NCI-H1436 (cell line): ENCODE measurements around the gene ABLIM1.

Experiments used
- DNase-seq: peaks from one replicate; lab custom pipeline; 2025; lab: John Stamatoyannopoulos, UW

Gene ABLIM1

DNA sequence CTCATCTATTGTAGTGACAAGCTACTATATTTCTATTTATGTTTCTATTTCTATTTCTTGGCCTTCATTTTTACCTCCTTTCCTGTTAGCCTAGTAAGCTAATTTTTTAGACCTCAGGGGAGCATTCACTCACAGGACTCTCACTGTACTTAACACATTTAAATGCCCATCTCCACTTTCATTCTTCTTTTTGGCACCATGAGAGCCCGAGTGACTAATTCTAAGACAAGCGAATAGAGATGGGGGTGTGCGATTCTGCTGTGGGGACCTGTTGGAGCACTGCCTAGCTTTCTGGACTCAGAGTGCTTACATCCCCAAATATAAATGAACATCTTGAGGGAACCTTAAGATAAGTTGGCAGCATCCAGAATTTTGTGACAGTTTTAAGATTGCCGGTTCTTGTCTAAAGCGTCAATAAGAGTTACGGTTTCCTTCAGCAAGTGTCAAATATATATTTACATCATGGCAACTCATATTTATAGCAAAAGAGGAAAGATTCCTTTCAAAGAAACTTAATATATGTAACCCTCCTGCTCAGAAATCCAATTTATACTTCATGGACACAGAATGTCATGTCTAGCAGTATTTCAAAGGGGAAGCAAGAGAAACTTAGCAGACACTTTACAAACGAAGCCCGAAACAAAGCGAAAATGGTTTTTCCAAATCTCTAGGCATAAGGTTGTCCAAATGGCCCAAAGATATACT, 199.7 kb downstream of the ABLIM1 start:
- DNase-seq, result no peak

DNA sequence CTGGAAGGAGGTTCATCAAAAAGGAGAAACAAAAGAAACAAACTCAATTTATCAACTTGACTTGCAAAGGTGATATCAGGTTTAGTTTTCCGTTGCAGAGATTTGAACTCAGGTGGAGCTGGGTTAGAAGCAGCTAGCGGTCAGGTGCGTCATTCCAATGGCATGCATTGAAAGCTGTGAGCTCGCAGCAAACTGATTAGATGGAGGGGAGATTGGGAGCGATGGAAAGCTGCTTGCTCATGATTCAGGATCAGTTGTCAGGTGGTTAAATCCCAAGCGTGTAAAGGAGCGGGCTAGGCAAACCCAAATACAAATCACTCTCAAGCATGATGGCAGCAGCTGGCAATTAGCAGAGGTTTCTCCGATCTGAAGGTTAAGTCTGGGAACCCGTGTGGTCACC, 204.5 kb downstream of the ABLIM1 start:
- DNase-seq, result no peak

DNA sequence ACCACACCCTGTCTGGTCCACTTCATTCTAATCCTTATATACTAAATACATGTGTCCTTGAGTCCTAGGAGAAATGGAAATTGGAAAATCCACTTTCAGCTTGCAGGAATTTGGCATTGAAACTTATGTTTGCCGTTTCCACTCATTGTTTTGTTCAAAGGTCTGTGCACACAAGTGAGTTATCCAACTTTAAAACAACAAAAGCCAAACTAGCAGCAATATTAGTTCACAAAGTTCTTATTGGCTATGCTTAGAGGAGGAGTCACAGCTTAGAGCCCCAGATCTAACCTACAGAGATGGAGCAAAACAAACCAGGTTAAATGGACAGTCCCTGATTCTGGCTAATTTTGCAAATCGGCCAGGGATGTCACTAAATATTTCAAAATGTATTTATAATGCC, 209.2 kb downstream of the ABLIM1 start:
- no peak for DNase-seq

DNA sequence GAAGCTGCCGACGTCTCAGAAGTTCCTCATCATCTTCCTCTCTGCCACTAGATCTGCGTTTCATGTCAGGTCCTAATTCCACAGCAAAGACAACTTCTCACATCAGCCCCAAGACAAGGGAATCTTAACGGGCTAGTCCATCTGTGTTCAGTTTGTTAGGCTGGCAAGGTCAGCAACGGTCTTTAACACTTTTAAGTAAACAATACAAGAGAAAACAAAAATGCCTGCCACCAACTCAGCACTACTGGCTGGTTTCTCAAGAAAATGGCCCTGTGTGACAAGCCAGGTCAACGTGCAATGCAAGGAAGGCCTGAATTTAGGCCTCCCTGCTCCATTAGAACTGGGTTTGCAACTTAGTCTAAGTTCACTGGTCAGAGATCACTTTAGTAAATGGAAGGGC, 212.7 kb downstream of the ABLIM1 start:
- no peak for DNase-seq

DNA sequence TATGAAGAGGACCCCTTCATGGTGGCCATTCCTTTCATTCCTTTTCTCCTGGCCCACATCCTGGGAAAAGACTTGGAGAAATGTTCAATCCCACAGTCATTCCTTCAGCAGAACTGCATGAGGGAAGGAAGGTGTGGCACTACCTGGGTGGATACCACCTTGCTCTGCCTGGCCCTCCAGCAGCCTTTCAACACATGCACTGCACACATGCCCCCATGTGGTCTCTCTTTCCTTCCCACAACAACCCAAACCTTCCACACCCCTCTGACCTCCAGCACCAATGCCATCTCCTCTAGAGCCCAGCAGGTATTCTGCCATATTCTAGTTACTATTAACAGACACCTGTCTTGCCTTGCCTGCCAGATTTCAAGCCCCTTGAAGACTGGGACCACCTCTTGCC, 213.3 kb downstream of the ABLIM1 start:
- DNase-seq, result no peak

DNA sequence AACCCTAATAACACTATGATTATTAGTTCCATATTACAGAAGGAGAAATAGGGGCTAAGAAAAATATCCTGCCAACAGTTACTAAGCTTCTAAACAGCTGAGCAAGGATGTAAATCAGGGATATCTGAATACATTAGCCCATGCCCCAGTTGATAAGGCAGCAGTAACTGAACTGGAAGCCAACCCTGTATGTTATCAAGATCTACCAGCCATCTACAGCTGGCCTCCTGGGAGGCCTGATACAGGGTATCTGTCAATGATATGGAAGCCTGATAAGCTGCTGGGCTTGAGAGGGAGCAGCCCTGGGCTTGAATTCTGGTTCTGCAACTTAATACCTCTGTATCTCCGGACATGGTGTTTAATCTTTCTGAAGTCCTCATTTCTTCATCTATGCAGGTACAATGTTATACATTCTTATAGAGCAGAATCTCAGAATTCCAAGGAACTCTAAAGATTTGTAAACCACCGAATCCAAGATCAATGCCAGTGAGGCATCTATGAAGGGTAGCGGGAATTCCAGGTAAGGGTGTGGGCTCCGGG, 215.9 kb downstream of the ABLIM1 start:
- no peak for DNase-seq

DNA sequence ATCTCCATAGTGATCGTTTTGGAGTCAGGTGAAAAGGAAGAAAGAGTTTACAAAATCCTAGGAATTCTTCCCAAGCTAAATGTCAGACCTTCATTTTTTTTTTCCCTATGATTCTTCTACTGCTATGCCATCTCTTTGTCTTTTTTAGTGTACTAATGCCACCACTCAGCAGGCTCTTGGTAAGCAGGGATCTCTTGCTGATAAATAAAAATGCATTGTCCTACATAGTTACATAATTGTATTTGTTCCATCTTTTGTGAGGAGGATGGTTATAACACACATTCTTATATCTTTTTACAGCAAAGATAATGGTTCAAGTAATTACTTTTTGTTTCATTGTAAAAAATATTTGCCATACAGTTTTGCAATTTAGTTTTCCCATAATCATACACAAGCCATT, 217.0 kb downstream of the ABLIM1 start:
- no peak for DNase-seq

DNA sequence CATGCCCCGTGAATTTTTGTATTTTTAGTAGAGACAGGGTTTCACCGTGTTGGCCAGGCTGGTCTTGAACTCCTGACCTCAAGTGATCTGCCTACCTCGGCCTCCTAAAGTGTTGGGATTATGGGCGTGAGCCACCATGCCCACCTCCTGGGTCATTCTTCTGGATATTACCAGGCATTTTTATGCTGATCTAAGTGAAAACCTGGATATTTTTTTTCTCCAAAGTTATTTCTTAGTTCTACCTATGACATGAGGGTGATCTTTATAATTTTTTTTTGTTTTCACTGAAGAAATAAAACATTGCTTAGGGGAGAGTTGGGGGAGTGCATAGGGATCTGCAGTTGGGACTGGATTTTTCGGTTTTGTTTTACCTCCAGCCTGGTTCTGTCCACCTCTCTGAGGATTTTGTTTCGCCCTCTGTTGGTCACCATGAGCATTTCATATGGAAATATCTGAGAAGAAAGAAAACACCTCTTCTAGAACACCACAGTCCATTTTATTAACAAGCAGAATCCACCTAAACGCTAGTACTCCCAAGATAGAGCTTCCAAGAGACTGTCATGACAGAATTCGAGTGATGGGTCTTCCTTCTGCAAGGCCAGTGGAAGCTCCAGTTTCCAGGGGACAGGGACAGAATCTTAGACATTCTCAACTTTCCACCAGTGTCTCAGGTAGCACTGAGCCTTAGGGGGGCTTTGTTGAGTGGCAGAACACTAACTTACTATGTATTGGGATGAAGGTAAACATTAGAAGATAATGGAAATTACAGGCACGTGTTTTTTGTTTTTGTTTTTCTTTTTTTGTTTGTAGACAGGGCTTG, 220.4 kb downstream of the ABLIM1 start:
- DNase-seq, result no peak

DNA sequence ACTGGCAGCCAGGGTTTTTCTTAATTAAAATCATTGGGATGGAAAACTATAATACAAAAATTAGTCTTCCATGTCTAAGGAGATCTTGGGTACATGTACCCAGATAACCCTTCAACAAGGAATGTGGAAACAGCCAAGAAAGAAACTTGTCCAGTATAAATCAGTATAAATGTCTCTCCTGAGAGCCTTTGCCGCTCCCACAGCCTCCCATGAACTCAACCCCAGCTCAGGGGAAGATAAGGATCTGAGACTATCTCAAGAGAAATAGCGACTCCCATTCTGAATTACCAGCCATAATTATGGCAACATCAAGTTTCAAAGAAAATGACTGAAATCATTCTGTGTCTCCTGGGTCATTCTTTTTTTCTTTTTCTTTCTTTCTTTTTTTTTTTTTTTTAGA, 221.1 kb downstream of the ABLIM1 start:
- DNase-seq, result no peak

DNA sequence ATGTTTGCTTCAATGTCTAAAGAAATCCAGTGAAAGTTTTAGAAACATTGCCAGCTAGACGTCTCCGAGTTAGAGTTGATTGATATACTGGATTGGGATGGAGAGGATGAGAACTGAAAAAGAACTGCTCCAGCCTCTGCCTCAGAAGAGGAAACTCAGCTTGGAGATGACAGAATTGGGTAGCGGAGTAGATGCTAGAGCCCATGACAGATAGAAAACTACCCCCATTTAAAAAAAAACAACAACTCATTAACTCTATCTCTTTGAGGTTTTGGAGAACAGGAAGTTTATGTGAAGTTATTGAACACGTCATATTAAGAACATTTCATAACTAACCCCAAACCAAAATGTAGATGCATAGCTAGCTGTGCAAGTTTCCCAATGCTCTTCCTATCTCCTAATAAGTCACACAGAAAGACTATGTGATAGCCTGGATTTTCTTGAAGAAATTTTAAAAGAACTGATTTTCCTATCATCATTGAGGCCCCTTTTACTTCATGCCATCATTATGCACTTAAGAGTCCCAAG, 225.4 kb downstream of the ABLIM1 start:
- DNase-seq, result no peak

DNA sequence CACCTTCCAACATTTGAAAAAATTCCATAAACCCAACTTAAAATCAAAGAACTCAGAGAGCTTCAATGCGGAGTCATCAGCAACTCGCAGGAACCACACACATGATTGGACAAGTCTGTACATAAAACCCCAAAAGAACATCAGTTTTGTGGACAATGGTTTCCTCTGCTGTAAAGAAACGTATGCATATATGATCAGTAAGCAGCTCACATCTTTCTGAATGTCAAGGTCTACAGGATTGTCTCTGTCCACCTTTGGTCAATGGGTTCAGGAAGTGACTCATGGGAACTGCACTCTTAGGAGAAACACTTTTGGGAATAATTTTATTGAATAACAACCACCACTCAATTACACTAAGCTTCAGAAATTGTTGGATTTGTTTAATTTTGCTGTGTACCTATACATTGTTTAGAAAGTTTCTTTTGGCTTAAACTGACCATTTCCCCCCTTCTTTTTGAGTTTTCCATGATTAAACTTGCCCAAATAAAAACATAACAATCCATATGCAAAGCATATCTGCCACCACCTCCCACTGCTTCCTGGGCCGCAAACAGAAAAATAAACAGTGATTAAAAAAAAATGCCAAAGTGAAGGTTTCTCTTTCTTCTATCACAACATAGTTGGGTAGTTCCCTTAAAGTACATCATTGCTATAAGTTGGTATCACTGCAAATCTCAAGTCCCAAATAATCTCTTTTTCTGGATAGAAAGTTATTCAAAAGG, 226.5 kb downstream of the ABLIM1 start:
- DNase-seq, result no peak

DNA sequence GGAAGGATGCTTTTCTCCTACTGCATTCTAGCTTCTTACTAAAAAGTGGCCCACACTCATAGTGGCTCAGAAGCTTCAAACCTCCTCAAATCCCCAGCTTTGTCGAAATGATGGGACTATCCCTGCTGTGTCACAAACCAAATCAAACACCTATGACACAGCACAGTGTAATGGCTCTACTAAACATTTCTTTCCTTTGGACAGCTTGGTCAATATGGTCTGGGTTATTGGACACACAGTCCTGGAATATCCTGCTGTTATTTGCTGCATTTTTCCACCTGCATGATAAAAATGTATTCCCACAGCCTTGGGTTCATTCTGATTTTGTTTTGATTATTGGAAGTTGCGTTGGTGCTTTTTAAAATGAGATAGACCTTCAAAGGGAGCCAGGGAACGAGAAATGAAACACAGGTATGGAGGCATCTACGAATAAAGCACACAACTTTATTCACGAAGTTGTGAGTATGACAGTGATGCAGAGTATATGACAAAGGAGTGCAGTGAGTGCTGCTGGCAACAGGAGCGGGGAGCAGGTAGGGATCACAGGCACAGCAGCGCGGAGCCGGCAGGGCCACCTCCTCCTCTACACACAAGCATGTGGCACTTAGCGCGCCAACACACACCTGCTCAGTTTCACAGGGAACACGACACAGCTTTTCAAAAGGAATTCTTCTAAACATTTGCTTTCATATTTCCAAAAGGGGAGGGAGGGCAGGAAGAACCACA, 227.2 kb downstream of the ABLIM1 start:
- no peak for DNase-seq

DNA sequence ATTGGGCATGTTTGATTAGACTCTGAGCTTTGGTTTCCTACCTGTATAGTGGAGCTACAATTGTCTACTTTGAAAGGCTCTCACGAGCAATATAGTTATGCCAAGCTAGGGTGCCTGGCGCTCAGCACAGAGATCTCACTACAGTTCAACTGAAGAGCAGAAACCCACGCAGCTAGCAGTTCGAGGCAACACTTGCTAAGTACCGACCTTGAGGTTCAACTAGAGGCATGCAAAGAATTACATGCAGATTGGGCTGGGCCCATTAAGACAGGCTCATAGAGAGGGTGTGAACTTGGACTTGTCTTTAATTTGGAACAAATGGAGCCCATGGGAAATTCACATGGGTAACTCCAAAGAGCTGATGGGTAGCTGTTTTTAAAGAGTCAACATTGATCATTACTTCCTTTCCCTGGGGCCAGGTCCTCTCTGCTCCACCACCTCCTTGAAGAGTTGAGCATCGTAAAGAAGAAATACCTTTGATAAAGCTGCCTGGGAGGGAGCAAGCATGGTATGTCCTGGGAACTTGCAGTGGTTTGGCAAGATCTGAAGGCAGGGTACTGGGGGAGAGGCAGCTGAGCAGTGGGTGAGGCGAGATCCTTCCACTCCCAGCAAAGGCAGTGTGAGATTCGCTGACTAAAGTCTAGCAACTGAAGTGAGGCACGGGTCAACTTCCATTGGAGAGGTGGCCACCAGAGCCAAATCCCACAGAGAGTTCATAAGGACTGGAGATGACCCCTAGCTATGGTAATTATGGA, 228.3 kb downstream of the ABLIM1 start:
- DNase-seq, result no peak

DNA sequence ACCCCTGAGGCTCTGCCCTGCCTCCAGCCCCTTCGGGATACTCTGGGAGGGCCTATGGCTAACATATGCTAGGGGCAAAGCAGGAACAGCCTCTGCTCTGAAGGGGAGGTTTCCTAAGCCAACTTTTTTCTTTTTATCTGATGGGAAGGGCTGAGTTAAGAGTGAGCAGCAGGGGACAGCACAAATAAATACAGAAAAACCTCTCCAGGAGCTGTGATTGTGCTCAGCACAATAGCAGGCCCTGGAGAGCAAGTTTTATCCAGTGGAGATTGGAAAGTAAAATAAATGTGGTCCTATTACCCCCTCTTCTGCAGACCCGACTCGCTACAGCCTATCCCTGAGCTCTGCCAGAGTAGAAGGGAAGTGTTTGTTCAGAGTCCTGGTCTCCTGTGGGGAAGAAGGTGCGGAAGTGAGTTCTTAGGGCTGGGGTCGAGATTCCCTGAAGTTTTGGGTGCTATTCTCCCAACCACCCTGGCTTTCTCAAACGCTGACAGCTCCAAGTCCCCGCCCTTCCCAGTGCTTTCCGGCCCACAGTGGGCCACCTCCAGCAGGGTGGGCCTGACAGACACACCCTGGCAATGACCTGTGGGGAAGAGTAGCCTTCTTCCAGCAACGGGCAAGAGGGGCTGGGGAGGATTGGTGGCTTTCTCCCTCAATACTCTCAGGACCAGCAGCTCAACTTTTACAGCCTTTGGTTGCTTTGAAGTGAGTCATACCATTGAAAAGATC, 230.8 kb downstream of the ABLIM1 start:
- no peak for DNase-seq

DNA sequence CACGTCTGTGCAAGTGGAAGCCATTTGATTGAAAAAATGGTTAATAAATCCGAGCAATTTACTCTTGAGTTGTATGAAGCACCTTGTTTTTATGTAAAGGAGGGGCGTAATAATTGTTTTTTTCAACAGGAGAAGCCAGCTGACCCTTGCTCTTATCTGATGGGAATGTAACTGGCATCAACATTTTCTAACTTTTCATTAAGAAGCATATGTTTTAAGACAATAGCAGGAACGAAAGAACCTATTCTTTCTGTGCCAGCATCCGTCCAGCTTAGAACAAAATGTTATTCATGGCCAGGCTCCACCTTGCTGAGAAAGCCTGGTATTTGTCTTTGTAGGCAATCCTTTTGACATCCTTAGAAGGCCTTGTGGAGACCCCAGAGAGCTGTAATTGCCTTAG, 231.6 kb downstream of the ABLIM1 start:
- DNase-seq, result no peak

DNA sequence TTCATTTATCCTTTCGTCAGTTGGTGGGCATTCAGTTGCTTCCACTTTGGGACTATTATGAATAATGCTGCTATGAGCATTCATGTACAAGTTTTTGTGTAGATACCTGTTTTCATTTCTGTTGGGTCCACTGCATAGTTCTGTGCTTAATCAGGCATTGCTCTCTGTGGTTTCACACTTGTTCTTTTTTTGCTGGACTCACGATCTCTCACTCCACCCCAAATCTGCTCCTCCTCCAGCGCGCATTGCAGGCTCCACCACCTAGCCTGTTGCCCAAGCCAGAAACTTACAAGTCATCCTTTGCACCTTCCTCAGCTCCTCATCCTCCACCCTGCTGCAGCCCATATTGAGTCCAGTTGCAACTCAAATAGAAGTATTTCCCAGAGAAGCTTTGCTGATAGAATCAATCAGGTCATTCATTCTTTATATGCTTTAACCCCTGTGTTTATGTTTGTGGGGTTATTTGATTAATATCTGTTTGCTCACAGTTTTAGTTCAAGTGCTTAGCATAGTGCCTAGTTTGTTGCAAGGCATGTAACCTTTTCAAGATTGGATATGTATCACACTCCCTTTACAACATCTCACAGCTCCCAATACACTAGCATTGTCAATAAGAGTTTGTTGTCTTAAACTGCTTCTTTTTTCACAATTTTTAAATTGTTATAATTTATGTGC, 237.1 kb downstream of the ABLIM1 start:
- DNase-seq, result no peak

DNA sequence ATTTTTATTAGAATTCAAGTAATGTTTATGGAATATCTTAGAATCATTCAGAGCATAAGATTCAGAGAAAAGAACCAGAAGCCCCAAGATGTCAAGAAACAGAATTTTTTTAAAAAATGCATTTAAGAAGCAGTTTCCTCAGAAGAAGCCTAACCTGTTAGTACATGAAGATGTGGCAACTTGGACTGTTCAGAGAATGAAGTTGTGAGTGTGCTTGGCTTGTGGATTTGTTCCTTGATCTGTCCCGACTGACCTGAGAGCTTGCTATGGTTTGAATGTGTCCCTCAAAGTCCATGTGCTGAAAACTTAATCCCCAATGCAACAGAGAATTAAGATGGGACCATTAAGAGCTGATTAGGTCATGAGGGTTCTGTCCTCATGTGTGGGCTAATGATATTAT, 240.0 kb downstream of the ABLIM1 start:
- DNase-seq, result no peak

DNA sequence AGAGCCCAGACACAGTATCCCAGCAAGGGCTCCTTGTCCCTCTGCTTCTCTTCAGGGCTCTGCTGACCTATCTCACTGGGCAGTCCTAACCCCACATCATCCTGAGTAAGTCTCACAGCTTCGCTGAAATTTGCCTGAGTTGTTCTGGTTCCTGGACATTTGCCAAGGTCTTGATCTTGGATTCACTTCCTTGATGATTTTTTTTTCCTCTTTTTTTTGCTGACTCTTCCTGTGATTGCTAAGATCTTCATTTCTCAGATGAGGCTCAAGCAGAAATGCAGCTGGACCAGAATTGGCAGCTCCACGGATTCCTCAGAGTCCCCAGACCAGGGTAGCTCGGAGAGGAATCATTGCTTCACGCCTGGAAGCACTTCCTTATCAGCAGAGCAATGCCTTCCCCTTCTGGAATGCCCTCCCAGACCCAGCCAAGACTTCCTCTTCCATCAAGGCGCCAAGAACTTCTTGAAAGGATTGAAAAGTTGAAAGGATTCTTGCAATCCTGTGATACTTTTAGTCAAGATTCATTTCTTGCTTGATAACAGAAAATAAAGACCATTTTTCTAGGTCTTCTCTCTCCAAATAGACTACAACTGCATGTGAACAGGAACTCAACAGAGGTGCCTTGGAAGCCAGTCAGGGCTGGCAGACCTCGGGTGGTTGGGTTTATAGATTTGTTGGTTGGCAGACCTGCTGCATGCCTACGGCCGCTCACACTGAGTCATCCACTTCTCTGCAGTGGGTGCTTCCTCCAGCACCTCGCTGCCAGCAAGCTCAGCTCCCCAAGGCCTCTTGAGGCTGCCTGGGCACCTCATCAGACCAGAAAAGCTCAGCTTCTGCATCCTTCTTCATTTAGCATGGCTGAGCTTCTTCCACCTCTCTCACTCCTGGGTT, 244.9 kb downstream of the ABLIM1 start:
- DNase-seq, result no peak

DNA sequence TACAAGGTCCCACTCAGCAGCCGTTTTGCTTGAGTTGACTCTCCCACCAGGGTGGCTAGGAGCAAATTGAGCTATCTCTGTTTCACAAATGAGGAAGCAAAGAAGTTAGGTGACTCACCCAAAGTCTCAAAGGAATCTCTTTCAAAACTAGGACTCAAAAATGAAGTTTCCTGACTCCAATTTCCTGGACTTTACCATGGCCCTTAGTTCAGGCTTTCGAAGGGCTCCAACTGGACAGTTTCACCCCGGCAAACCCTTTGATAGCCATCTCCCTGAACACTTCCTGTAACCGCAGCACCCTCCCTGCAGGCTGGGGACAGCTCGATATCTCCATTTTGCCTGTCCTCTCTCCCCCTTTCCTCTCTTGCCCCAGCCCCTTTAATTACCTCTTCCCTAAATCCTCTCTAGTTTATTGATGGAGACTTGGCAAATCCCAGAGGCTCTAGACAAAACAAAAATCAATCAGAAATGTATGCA, 249.1 kb downstream of the ABLIM1 start:
- DNase-seq, result no peak
